Motor neuron (in vitro differentiated cells): ENCODE measurements around the gene TRIM51. TPM values are rescaled to one million over a fixed set of nuclear protein-coding genes. Genes with fewer than 3 reads are reported as not detected.
"Not testable (repeated sequence)": the region's sequence is repeated elsewhere in the genome, so short reads cannot be mapped to it uniquely, and the experiment has no call there.

ENCODE experiments used
- ATAC-seq, 8 experiments: fragments of 200-7000 bp; cut with Tn5 transposase; replicated peaks in 6 of 8; 2 replicates each; pipeline ENCODE4 v1.8.0; 2021; ENCODE audit warnings: mild to moderate bottlenecking in 8 of 8, moderate library complexity in 8 of 8
- H3K27ac ChIP-seq, 2 donors: fragments of 250-450 bp; sonication (Bioruptor Pico); 2 replicates each; pipeline ENCODE4 v1.9.0; 2021; ENCODE audit warnings: antibody characterized with exemption in 2 of 2, mild to moderate bottlenecking in 2 of 2, moderate library complexity in 1 of 2
- H3K4me1 ChIP-seq, 2 donors: fragments of 250-450 bp; sonication (Bioruptor Pico); replicated peaks in 1 of 2; 2 replicates each; pipeline ENCODE4 v1.6.1; 2021; ENCODE audit warnings: antibody characterized with exemption in 2 of 2, mild to moderate bottlenecking in 2 of 2, moderate library complexity in 1 of 2
- H3K4me3 ChIP-seq, 5 donors: fragments of 250-450 bp; sonication (Bioruptor Pico); 2 replicates each; pipeline ENCODE4 v1.9.0; 2021; ENCODE audit warnings: antibody characterized with exemption in 5 of 5, mild to moderate bottlenecking in 5 of 5, moderate library complexity in 4 of 5
- WGBS, 10 experiments: fragments of 450-650 bp; shearing (Covaris generic); methylation state at CpG; one replicate each; pipeline ENCODE4 v1.0.0; 2022; 5-methylcytosine and 5-hydroxymethylcytosine counted together
- in situ Hi-C, 9 experiments: fragments of 400-800 bp; cut with MboI; loops; one replicate each; pipeline ENCODE4 v1.15.0; 2021; ENCODE audit warnings: low sequenced_read_pairs in 9 of 9, low pct_unique_long_range_greater_than_20kb in 2 of 9; ENCODE audit not compliant: unreplicated experiment in 9 of 9
- total RNA-seq, 8 experiments: library from RNA; unstranded; fragments of 300-600 nt; gene quantifications; 2 replicates each; pipeline versions ENCODE4 v1.2.3 to v1.2.4, GENCODE V29; 2022

Gene TRIM51
- not detected for total RNA-seq

DNA sequence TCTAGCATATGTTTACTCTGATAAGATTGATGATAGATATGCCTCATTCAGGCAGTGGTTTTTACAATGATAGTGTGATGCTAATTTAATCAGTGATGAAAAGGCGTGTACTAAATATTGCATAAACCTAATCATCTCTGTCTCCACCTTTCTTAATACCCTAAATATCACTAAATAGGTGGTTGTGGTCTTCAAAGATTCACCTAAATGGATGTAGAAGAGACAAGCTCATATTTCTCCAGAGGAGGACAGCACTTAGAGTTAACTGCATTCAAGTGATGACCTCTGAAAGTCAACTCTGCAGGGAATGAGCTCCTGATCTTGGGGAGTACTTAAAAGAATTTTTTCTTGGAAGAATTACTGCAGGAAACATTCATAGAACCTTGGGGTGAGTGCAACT is at the start of gene TRIM51:
Gene TRIM51 (plus strand): TSS at position 301 of the 400 bp plus-strand sequence. CDS start 2,132 bp downstream, outside the sequence.
- H3K27ac ChIP-seq, H3K4me1 ChIP-seq, H3K4me3 ChIP-seq, in situ Hi-C loops, ATAC-seq: not testable (repeated sequence)
- WGBS, 10 experiments, result 0% methylated on average over 1 of the region's 1 CpG; no CpG with 5 or more reads in 9 of the 10 experiments

DNA sequence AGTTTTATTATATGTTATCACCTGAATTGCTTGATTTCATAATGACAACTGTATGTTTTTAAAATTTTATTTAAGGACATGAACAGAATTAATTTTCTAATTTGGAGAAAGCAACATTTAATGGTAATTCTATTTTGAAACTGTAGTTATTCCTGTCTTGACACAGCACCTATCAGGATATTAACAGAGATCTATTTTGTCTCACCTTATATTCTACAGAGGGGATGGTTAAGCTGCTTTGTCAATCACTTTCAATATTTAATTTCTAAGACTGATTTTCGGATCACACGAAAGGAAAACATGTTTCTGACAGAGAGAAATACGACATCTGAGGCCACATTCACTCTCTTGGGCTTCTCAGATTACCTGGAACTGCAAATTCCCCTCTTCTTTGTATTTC is 44.6 kb upstream of the TRIM51 start, which contains the start of gene OR5D16:
Gene OR5D16 (plus strand): TSS at position 301 of the 400 bp plus-strand sequence. CDS start 0 bp downstream, at position 301.
- 0 to 36% (median 10%) methylated on average over 1 to 3 of the region's 3 CpGs for WGBS, 10 experiments

GRCh38 chr11:55847453-55847852 is 35.6 kb upstream of the TRIM51 start:
- Histone ChIP-seq H3K4me1 (no peaks in the 10 kb centered on the region), H3K27ac (no peak overlapping the region), H3K4me3 (no peak overlapping the region)
- ATAC-seq, result no peak
- in situ Hi-C loops, result no loop called here
- 0 to 80% (median 29%) methylated on average over 1 to 2 of the region's 2 CpGs; no CpG with 5 or more reads in 2 of the 10 experiments for WGBS, 10 experiments

More for the DNA sequence above, 44.6 kb upstream of the TRIM51 start, which contains the start of gene OR5D16:
- H3K4me3 ChIP-seq, result no peak within 1 kb of the TSS
- in situ Hi-C loops, result no loop called here
- H3K27ac ChIP-seq, result no peak within 1 kb of the TSS
- ATAC-seq, result no peak
- H3K4me1 ChIP-seq, result no peaks in the 10 kb centered on the region

GRCh38 chr11:55849037-55849436 is 34.1 kb upstream of the TRIM51 start:
- H3K27ac ChIP-seq, result no peak overlapping the region
- H3K4me1 ChIP-seq, result no peaks in the 10 kb centered on the region
- no peak overlapping the region for H3K4me3 ChIP-seq
- in situ Hi-C loops, result no loop called here
- ATAC-seq, result no peak

- 0 to 88% (median 50%) methylated on average over 1 of the region's 1 CpG for WGBS, 10 experiments
- ATAC-seq, result peak in 2 of 8 experiments; percentile 43
- Histone ChIP-seq H3K27ac (no peak overlapping the region), H3K4me3 (no peak overlapping the region), H3K4me1 (no peaks in the 10 kb centered on the region)
- in situ Hi-C loops, result loop anchor here in 1 of 9 experiments (25.0 kb wide), 1 partner anchor 90 kb away; the partner anchor contains the start of gene OR5D13
These were observed 31.0 kb upstream of the TRIM51 start for GRCh38 chr11:55852141-55852540.

DNA sequence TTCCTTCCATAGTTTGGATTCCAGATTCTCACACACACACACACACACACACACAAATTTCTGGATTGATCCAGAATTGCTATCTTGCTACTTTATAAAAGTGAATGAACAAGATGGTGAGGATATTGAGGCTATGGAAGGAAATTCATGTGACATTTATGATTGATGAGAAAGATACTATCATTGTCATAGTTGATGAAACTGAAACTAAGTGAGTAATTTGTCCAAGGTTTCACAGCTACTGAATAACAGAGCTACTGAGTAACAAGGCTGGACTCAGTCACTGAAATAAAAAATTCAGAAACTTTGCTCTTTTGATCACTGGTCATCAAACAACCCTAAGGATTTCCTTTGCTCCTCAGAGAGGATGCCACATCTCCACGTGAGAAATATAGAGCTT is 28.4 kb upstream of the TRIM51 start:
- H3K4me1 ChIP-seq, result no peaks in the 10 kb centered on the region
- 0 to 80% (median 19%) methylated on average over 1 of the region's 1 CpG; no CpG with 5 or more reads in 4 of the 10 experiments for WGBS, 10 experiments
- ATAC-seq, result no peak
- H3K27ac ChIP-seq, result no peak overlapping the region
- in situ Hi-C loops, result loop anchor here in 1 of 9 experiments (25.0 kb wide), 1 partner anchor 92 kb away; the partner anchor contains the start of gene OR5D13
- no peak overlapping the region for H3K4me3 ChIP-seq

DNA sequence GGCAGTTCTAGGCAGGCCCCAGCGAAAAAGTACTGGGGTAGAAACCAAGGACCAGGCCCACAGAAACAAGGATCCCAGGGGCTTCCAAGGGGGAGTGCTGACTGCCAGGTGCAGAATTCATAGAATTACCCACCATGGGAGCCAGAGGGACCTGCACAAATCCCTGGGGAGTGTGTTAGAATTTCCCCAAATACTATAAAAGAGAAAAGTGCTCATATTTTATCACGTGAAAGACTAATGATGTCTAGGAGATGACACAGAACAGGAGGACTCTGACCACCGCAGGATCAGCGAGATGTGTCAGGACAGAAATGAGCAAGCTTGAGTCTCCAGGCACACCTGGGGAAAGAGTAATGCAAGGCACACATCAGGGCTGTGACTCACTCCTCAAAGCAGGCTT is 15.7 kb upstream of the TRIM51 start:
- ATAC-seq, H3K4me3 ChIP-seq, H3K4me1 ChIP-seq, H3K27ac ChIP-seq: not testable (repeated sequence)
- 0 to 100% (median 35%) methylated on average over 1 to 2 of the region's 4 CpGs; no CpG with 5 or more reads in 4 of the 10 experiments for WGBS, 10 experiments
- in situ Hi-C loops, result loop anchor here in 1 of 9 experiments (25.0 kb wide), 1 partner anchor 105 kb away; the partner anchor contains the start of gene OR5D13

DNA sequence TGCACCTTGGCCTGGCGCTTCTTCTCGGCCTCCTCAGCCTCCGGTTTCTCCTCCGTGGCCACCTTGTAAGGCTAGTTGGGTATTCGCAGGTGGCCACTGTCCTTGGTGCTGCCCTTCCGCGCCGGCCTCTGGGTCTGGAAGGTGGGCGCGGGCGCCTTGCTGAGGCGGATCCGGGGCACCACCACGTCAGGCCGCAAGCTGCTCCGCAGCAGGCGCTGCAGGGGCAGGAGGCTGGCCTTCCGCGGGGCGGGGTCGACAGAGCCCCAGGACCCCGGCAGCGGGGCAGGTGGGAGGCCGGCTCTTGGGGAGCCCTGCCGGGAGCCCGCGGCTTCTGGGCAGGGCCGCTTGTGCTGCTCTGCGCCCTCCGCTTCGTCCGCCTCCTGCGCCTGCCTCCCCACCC is 10.4 kb upstream of the TRIM51 start:
- H3K4me3 ChIP-seq, result not testable (repeated sequence)

DNA sequence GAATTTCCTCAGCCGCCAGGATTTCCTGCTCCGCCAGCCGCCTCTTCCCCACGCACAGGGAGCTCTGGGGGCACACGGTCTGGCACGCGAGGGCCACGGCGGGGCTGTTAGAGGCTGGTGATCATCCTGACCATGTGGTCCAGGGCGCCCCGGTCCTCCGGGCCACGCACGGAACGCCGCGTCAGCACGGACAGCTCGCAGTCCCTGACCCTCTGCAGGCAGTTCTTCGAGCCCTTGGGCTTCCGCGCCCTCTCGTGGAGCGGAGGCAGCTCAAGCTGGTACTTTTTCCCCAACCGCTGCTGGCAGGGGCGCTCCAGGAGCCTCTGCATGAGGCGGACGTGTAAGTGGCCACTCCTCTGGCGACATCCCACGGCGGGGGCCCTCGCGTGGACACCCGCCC is 10.0 kb upstream of the TRIM51 start:
- H3K4me1 ChIP-seq, H3K27ac ChIP-seq, ATAC-seq, H3K4me3 ChIP-seq: not testable (repeated sequence)
- in situ Hi-C loops, result loop anchor here in 1 of 9 experiments (25.0 kb wide), 1 partner anchor 111 kb away; the partner anchor contains the start of gene OR5D13
- WGBS, 10 experiments, result 83 to 100% (median 95%) methylated on average over 1 to 12 of the region's 34 CpGs; no CpG with 5 or more reads in 7 of the 10 experiments

More for the DNA sequence above, 10.4 kb upstream of the TRIM51 start:
- ATAC-seq, H3K27ac ChIP-seq, H3K4me1 ChIP-seq: not testable (repeated sequence)
- in situ Hi-C loops, result loop anchor here in 1 of 9 experiments (25.0 kb wide), 1 partner anchor 110 kb away; the partner anchor contains the start of gene OR5D13
- 94 to 96% methylated on average over 3 to 12 of the region's 33 CpGs; no CpG with 5 or more reads in 8 of the 10 experiments for WGBS, 10 experiments

DNA sequence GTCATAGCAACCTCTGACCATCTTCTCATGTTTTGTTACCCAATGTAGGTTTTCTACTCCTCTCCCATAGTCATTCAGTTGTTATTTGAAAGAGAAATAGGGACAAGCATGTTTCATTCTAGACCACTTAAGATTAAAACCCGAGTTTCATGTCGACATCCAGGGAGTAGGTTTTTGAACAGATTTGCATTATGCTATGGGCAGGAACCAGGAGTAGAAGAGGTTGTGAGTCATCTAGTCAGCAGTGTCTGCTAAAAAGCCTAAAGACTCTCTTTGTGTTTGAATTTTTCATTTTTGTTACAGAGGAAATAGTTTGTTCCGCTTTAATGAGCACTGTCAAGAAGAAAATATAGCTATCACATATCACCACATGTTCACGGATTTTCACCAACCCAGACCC is 1.9 kb downstream of the TRIM51 start:
- H3K4me1 ChIP-seq, H3K27ac ChIP-seq, ATAC-seq, in situ Hi-C loops, H3K4me3 ChIP-seq: not testable (repeated sequence)
- 0 to 82% (median 38%) methylated on average over 1 to 4 of the region's 4 CpGs; no CpG with 5 or more reads in 1 of the 10 experiments for WGBS, 10 experiments

GRCh38 chr11:55885481-55885880 is 2.4 kb downstream of the TRIM51 start:
- H3K27ac ChIP-seq, in situ Hi-C loops, ATAC-seq, H3K4me1 ChIP-seq, H3K4me3 ChIP-seq: not testable (repeated sequence)
- 86 to 92% (median 87%) methylated on average over 3 to 4 of the region's 9 CpGs; no CpG with 5 or more reads in 7 of the 10 experiments for WGBS, 10 experiments

DNA sequence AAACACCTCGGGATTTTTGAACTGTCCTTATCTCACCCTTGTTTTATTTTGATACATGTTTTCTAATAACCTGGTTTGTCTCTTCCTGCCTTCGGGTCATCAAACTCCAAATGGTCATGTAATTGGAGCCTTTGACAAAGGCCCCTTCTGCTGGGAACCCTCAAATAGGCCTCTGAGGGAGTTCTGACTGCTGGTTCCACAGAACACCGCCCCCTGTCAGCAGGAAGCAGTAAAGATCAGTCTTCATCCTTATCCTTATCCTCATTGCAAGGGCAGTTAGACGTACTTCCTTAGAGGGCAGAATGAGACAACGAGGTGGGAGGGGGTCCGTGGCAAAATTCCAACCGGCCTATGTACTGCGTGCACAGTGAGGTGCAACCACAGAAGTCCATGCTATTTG is 12.1 kb downstream of the TRIM51 start:
- ATAC-seq, result no peak
- in situ Hi-C loops, result no loop called here
- H3K4me1 ChIP-seq, result no peaks in the 10 kb centered on the region

GRCh38 chr11:55902308-55902707 is 19.2 kb downstream of the TRIM51 start:
- in situ Hi-C loops, result no loop called here
- WGBS, 10 experiments, result 0 to 80% (median 13%) methylated on average over 1 to 2 of the region's 2 CpGs

More for the DNA sequence above, 12.1 kb downstream of the TRIM51 start:
- H3K27ac ChIP-seq, result no peak overlapping the region
- no peak overlapping the region for H3K4me3 ChIP-seq
- 0 to 100% (median 64%) methylated on average over 1 to 7 of the region's 8 CpGs for WGBS, 10 experiments

GRCh38 chr11:55914482-55914881 is 31.4 kb downstream of the TRIM51 start, which contains the start of gene OR5W2:
Gene OR5W2, minus strand, starts transcription at chr11:55914582. Its CDS starts 0 bp downstream, at chr11:55914582.
- WGBS, 10 experiments, result 0 to 80% (median 54%) methylated on average over 1 of the region's 1 CpG; no CpG with 5 or more reads in 3 of the 10 experiments
- in situ Hi-C loops, result no loop called here
- no peak within 1 kb of the TSS for H3K27ac ChIP-seq

More at GRCh38 chr11:55902308-55902707, 19.2 kb downstream of the TRIM51 start:
- no peak for ATAC-seq
- Histone ChIP-seq H3K27ac (no peak overlapping the region), H3K4me1 (no peaks in the 10 kb centered on the region), H3K4me3 (no peak overlapping the region)

More at GRCh38 chr11:55914482-55914881, 31.4 kb downstream of the TRIM51 start, which contains the start of gene OR5W2:
- ATAC-seq, result no peak
- Histone ChIP-seq H3K4me3 (no peak within 1 kb of the TSS), H3K4me1 (no peaks in the 10 kb centered on the region)
